ENCODE data around the gene PKHD1.

The PKHD1 gene

GRCh38 chr6:52042141-52042885, 45.1 kb downstream of the PKHD1 start:
- no peak for DNase-seq

DNA sequence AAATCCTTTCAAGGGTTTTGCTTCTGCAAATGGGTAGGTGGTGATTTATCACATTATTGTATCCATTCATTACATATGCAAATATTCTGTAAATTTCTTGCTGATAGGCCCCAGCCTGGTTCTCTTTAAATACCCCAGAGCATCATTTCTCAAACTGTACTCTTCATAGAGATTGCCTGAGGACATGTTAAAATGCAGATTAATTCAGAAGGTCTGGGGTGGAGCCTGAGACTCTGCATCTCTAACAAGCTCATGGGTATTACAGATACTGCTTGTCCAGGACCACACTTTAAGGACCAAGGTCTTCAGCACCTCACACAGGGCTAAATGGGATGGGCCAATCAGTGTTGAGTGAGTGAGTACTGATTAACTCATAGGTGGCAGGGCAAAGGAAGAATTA, 46.3 kb downstream of the PKHD1 start:
- DNase-seq: no peak

- DNase-seq: no peak
Measured at GRCh38 chr6:52027699-52028098, 59.7 kb downstream of the PKHD1 start.

DNA sequence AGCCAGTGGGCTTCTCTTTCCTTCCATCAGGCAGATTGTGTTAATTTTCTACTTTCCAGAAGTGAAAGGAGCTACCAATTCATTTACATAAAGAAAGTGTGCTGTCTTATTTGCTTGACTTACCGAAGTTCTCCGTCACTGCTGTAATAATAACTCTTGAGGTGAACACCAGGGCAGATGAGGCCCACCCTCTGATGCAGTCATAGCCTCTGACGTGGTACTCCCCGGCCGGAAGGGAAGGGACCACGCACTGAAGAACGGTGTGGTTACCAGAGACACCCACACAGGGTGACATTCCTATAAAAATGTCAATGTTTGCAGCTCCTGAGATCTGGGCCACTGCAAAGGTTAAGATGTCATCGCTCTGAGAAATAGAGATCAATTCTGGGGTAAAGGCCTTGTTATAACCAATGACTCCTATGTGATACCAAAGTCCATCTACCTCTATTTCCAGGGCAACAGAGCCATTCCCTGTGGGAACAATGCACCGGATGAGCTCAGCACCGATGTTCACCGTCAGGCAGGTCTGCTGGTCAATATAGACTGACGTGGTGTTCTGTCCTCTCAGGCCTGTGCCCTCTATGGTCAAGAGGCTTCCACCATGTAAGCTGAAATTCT, 62.9 kb downstream of the PKHD1 start:
- DNase-seq: no peak

GRCh38 chr6:52022675-52023074, 64.7 kb downstream of the PKHD1 start:
- DNase-seq: no peak

GRCh38 chr6:52020945-52021570, 66.4 kb downstream of the PKHD1 start:
- DNase-seq: no peak

GRCh38 chr6:52019881-52020280, 67.5 kb downstream of the PKHD1 start:
- no peak for DNase-seq

DNA sequence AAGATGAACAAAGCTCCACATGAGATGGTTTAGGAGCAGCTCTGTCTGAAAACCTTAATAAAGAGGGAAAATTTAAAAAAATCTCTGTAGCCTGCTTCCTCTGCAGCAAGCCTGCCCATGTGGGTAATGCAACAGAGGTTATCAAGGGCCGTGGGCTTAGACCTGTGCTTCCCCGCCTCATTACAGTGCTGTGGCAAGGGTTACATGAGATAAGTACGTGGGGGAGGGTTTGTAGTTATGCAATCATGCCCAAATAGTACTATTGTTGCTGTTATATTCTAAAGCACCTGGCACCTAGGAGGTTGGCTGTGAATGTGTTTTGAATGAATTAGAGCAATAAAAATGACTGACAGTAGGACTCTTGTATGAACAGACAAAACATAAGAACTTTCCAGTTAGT, 68.3 kb downstream of the PKHD1 start:
- no peak for DNase-seq

DNA sequence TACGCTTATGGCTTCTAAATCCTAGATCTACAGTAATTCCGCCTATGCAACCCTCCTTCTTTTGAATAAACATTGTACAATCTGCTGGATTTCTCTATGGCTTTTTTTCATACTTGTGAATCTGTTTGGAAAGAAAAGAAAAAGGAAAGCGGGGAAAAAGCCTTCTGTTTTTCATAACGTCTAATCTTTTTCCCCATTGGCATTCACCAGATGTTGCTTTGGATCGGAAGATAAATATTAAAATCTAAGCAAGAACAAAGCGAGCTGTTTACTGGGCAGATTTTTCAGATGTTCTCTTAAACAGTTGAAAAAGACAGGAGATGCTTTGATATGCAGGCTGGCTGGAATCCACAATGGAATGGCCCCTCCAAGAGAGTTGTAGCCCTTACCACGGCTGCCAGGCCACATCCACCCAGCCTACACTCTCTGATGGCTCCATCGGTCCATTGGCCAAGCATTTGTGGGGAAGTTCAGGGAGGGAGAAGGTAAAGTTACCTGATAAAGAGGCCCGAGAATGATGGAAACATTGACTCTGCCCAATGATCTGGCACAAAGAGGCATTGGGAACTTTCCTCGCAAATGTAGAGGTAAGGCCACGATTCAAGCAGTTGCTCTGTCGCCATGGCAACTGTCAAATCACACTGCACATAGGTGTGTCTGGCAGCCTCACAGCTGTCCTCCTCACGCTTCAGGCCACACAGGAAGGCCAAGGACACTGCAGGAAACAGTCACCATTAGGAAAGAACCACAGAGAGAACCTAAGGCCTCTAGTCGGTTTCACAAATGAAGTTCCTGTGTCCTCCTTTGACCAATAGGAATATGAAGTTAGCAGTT, 70.3 kb downstream of the PKHD1 start:
- DNase-seq: no peak

DNA sequence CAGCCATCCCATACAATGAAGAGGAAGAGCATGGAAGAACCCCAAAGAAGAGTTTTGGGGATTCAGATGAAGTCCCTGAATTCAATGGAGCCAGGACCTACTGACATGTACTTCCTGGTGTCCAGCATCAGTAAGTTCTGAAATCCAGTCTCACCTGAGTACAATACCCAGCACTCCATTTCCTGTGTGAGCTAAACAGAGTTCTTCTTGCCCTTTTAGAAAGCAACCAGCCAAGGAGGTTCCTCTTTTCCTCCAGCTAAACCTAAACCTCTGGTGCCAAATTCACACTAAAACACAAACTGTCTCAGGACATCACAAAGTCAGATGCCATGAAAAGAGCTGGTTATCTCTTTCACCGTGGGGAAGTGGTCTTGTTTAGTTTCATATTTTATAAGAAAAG, 71.5 kb downstream of the PKHD1 start:
- DNase-seq: no peak

GRCh38 chr6:52014391-52014790, 73.0 kb downstream of the PKHD1 start:
- no peak for DNase-seq

DNA sequence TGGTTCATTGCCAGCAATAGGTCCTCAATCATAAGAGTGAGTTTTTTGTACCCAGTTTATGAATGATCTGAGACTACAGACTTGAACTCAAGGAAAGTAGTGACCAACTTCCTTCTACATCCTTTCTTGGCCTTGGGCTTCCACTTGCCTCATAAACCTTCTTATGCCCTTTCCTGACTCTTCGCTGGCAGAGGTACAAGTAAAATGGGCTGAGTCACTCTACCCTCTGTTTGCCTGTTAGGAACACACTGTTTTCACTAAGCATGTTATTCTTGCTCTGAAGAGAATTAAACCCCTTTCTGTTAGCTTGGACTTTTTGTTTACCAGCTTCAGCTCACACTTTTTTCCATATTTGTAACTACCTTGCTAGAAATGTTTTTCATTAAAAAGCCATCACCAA, 74.4 kb downstream of the PKHD1 start:
- DNase-seq: no peak

DNA sequence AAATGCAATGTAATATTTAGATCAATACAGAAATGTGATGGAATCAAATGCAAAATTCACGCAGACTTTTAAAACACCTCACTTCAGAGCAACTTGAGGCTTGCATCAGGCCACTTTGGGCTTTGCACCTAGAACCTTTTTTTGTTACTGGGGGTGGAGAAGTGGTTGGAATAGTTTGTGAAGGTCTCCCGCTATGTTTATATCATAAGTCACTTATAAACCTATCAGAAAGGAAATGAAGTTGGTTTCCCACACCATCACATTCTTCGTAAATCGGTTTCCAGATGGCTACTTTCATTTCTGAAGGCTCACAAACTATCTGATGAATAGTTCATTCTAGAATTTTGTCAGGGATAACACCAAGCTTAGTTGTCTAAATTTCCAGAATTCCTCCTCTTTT, 74.8 kb downstream of the PKHD1 start:
- DNase-seq: no peak

- no peak for DNase-seq
Measured at GRCh38 chr6:52010806-52011205, 76.6 kb downstream of the PKHD1 start.

- DNase-seq: no peak
Measured at GRCh38 chr6:52010145-52010544, 77.3 kb downstream of the PKHD1 start.

- no peak for DNase-seq
Measured at GRCh38 chr6:52009466-52010140, 77.8 kb downstream of the PKHD1 start.

GRCh38 chr6:52000064-52000463, 87.3 kb downstream of the PKHD1 start:
- no peak for DNase-seq

DNA sequence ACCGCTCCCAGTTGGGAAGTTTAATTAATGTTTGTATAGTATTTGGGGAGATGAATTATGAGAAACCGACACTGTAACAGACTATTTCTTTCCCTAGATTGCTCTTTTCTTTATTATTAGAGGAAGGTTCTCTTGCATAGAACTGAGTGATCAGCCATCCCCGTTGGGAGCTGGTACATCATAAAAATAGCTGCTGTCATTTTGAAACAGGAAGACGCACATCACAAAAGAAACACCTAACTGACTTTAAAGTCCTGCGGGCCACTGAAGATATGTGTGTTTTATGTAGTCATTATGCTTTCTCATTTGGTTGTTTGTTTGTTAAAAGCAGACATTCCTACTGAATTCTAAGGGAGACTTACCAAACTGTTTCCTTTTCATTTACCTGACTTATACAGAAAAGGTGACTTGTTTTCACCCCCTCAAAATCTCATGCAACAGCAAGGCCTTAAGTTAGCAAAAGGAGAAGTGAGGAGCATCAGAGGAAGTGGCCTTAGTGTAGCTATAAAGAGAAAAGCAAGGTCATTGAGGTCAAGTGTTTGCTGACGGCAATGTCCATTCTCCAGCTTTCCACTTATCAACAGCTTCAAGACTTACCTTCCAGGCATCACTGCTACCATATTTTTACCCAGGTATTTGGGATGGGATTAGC, 91.0 kb downstream of the PKHD1 start:
- DNase-seq: no peak

DNA sequence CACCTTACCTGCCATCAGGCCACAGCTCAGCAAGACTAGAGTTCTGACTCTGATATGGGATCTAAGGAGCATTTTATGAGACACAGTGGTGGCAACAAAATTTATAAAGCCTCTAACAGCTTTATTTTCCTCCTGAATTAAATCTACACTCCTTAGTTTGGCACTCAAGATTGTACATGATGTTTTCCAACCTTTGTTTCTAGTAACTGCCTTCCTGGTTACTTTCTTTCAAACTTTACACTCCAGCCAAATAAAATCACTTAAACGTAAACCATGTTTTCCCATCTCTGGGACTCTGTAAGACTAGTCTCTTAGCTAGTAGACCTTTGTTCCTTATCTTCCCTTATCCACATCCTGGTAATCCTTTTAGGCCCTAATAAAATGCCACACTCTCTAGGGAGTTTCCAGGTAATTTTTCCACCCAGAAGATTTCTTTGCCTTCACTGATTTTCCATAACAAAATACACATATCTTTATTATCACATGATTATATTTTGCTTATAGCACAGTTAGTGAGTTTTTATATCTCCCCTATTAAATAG, 92.1 kb downstream of the PKHD1 start:
- no peak for DNase-seq

DNA sequence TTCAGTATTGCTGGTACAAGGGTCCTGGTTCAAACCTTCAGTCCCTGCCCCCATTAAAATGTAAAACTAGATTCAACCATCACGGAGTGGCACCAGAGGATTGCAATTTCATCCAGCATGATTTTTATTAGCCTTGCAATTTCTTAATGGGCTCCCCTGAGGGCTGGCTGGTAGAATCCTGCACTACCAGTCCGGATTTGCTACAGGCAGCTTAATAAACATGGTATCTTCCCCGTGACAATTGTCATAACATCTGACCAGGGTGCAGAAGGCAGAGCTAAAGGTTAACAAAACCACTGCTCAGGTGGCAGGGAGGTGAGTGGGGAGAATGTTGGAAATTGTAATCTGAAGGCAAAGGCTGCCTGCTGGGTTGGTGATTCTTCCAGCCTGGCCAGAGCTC, 94.5 kb downstream of the PKHD1 start:
- no peak for DNase-seq

GRCh38 chr6:51989789-51990188, 97.6 kb downstream of the PKHD1 start:
- DNase-seq: no peak

GRCh38 chr6:51986864-51987263, 100.5 kb downstream of the PKHD1 start:
- no peak for DNase-seq
